Fibroblast of lung (primary cell): ENCODE measurements around the gene FAM13A. TPM values are rescaled to one million over a fixed set of nuclear protein-coding genes. Genes with fewer than 3 reads are reported as not detected.
"Not testable (repeated sequence)": the region's sequence is repeated elsewhere in the genome, so short reads cannot be mapped to it uniquely, and the experiment has no call there.

ENCODE experiments used
- DNase-seq, 2 donors: peaks; one replicate each; pipeline versions ENCODE4 v3.0.0 to v3.0.0-alpha.2; 2010; ENCODE audit warnings: low read depth in 2 of 2
- H2AFZ ChIP-seq: 2 replicates; pipeline ENCODE4 v1.5.1; 2012; ENCODE audit warnings: low read length, control low read depth, inconsistent platforms
- H3K27ac ChIP-seq: 2 replicates; pipeline ENCODE4 v1.5.1; 2011; ENCODE audit warnings: low read length, control low read depth; ENCODE audit not compliant: insufficient read depth
- H3K27me3 ChIP-seq: 2 replicates; pipeline ENCODE4 v1.5.1; 2011; ENCODE audit warnings: mild to moderate bottlenecking, low read length; ENCODE audit not compliant: control insufficient read depth, insufficient read depth
- H3K36me3 ChIP-seq: 2 replicates; pipeline ENCODE4 v1.5.1; 2011; ENCODE audit warnings: low read length; ENCODE audit not compliant: control insufficient read depth, insufficient read depth
- H3K4me1 ChIP-seq: 2 replicates; pipeline ENCODE4 v1.5.1; 2011; ENCODE audit warnings: low read length; ENCODE audit not compliant: control insufficient read depth, insufficient read depth; ENCODE audit errors: extremely low read depth
- H3K4me2 ChIP-seq: 2 replicates; pipeline ENCODE4 v1.5.1; 2011; ENCODE audit warnings: low read length, control low read depth; ENCODE audit not compliant: insufficient read depth; ENCODE audit errors: extremely low read depth
- H3K4me3 ChIP-seq, 4 experiments: fragments of 200-600 bp in 1 of 4; sonication (generic) in 1 of 4; replicated peaks in 1 of 4; 2 replicates each; pipeline ENCODE4 v1.5.1; 2011 to 2016; ENCODE audit warnings: low read length in 4 of 4, low read depth in 3 of 4, mild to moderate bottlenecking in 3 of 4, control low read depth in 2 of 4, inconsistent platforms in 1 of 4, mixed read lengths in 1 of 4; ENCODE audit not compliant: insufficient read depth in 1 of 4; ENCODE audit errors: control extremely low read depth in 1 of 4
- H3K79me2 ChIP-seq: 2 replicates; pipeline ENCODE4 v1.5.1; 2012; ENCODE audit warnings: mild to moderate bottlenecking, low read length, inconsistent platforms; ENCODE audit not compliant: control insufficient read depth, insufficient read depth
- H3K9ac ChIP-seq: 2 replicates; pipeline ENCODE4 v1.5.1; 2011; ENCODE audit warnings: mild to moderate bottlenecking, low read length, control low read depth; ENCODE audit not compliant: insufficient read depth
- H3K9me3 ChIP-seq: 2 replicates; pipeline ENCODE4 v1.5.1; 2012; ENCODE audit warnings: low read depth, low read length; ENCODE audit not compliant: control insufficient read depth, insufficient read depth
- H4K20me1 ChIP-seq: 2 replicates; pipeline ENCODE4 v1.5.1; 2011; ENCODE audit warnings: low read length; ENCODE audit not compliant: control insufficient read depth, insufficient read depth; ENCODE audit errors: extremely low read depth
- EZH2 ChIP-seq: IDR thresholded peaks from 2 replicates; pipeline ENCODE4 v1.5.1; 2012; ENCODE audit warnings: low read length, control low read depth, mild to moderate bottlenecking; ENCODE audit errors: missing control alignments
- polyA plus RNA-seq, 2 donors: library from polyadenylated mRNA; depleted of rRNA in 1 of 2; stranded (reverse) in 1 of 2; unstranded in 1 of 2; fragments of >200 nt; gene quantifications; 2 replicates each; pipeline ENCODE4 v1.2.1, GENCODE V29; 2011 to 2012; ENCODE audit warnings: missing spikeins in 1 of 2
- total RNA-seq: library from RNA; depleted of rRNA; stranded (reverse); fragments of >200 nt; gene quantifications from 2 replicates; pipeline ENCODE4 v1.2.1, GENCODE V29; 2014
- TF ChIP-seq, protein P1 (sequence below), 2 donors: IDR thresholded peaks in 1 of 2; conservative IDR thresholded peaks in 1 of 2; 1 replicate in 1 of 2; 2 replicates in 1 of 2; pipeline ENCODE4 v1.5.1; 2011 to 2012; ENCODE audit warnings: low read length in 2 of 2, control low read depth in 1 of 2, inconsistent platforms in 1 of 2, low read depth in 1 of 2, mild to moderate bottlenecking in 1 of 2

Gene FAM13A
- total and polyA plus RNA-seq, 2 donors (not counting 1 experiment from before 2014, with no cell fraction given): 14.3 to 23.9 TPM

DNA sequence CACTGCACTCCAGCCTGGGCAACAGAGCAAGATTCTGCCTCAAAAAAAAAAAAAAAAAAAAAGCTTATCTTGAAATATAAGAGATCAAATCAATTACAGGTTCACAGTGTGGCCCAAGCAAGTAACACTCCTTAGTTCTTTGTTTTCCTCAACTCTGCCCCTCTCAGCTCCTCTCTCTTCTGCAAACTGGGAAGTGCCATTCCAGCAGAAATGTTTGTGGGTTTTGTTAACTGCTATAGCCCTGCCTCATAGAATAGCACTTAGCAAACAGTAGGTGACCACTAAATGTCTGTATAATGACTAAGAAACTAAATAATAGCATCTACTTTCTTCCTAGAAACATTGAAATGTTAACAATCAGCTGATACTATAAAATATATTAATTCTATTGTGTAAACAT lies 199.4 kb downstream of the FAM13A start:
- no peak overlapping the region for H3K9ac ChIP-seq
- no peak overlapping the region for H3K4me2 ChIP-seq
- no peak overlapping the region for H2AFZ ChIP-seq
- peak in 1 of 2 donors; percentile 65 for DNase-seq
- H3K27ac ChIP-seq: no peak overlapping the region
- H3K79me2 ChIP-seq: no peaks in the 10 kb centered on the region
- TF ChIP-seq, protein P1, sequence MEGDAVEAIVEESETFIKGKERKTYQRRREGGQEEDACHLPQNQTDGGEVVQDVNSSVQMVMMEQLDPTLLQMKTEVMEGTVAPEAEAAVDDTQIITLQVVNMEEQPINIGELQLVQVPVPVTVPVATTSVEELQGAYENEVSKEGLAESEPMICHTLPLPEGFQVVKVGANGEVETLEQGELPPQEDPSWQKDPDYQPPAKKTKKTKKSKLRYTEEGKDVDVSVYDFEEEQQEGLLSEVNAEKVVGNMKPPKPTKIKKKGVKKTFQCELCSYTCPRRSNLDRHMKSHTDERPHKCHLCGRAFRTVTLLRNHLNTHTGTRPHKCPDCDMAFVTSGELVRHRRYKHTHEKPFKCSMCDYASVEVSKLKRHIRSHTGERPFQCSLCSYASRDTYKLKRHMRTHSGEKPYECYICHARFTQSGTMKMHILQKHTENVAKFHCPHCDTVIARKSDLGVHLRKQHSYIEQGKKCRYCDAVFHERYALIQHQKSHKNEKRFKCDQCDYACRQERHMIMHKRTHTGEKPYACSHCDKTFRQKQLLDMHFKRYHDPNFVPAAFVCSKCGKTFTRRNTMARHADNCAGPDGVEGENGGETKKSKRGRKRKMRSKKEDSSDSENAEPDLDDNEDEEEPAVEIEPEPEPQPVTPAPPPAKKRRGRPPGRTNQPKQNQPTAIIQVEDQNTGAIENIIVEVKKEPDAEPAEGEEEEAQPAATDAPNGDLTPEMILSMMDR (conservative IDR thresholded peaks at IDR 0.05 in 1 of 2, IDR thresholded peaks at IDR 0.05 in 1 of 2; ENCODE audit: low read depth in 1 of 2, low read length in 2 of 2): no peak
- TF ChIP-seq EZH2: no peak
- H3K9me3 ChIP-seq: no peaks in the 10 kb centered on the region
- H3K4me1 ChIP-seq: no peaks in the 10 kb centered on the region
- no peaks in the 10 kb centered on the region for H4K20me1 ChIP-seq
- no peak overlapping the region for H3K4me3 ChIP-seq
- H3K27me3 ChIP-seq: no peaks in the 10 kb centered on the region
- H3K36me3 ChIP-seq: no peaks in the 10 kb centered on the region

DNA sequence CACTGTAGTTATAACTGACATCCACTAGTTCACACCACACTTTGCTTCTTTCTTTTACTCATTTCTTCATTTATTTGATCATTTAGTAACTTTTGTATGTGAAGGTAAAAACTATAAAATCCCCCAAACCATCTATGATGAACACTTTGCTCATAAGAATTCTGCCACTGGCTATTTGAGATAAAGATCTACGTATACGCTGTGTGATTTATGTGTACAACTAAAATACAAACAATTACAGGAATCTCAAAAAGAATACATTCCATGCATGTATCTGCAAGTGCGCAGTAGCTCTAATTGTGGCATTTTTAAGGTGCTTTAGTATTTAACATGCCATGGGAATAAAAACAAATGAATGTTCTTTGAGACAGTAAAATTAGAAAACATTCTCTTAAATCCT lies 202.5 kb downstream of the FAM13A start:
- H2AFZ ChIP-seq: no peak overlapping the region
- H3K4me2 ChIP-seq: no peak overlapping the region
- H3K36me3 ChIP-seq: no peaks in the 10 kb centered on the region
- DNase-seq: no peak
- no peaks in the 10 kb centered on the region for H4K20me1 ChIP-seq
- H3K4me3 ChIP-seq: no peak overlapping the region
- H3K79me2 ChIP-seq: no peaks in the 10 kb centered on the region
- H3K4me1 ChIP-seq: no peaks in the 10 kb centered on the region
- TF ChIP-seq EZH2: no peak
- TF ChIP-seq, protein P1 (conservative IDR thresholded peaks at IDR 0.05 in 1 of 2, IDR thresholded peaks at IDR 0.05 in 1 of 2; ENCODE audit: low read depth in 1 of 2, low read length in 2 of 2): no peak
- no peak overlapping the region for H3K9ac ChIP-seq
- no peaks in the 10 kb centered on the region for H3K9me3 ChIP-seq
- H3K27me3 ChIP-seq: no peaks in the 10 kb centered on the region
- H3K27ac ChIP-seq: no peak overlapping the region

DNA sequence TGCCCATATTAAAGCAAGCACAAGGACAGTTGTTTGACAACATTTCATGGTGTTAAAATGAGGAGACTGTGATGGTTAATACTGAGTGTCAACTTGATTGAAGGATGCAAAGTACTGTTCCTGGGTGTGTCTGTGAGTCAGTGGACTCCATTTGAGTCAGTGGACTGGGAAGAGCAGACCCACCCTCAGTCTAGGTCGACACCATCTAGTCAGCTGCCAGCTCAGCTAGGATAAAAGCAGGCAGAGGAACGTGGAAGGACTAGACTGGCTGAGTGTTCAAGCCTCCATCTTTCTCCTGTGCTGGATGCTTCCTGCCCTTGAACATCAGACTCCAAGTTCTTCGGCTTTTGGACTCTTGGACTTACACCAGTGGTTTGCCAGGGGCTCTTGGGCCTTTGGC lies 203.4 kb downstream of the FAM13A start:
- H4K20me1 ChIP-seq, H3K4me1 ChIP-seq, H3K9ac ChIP-seq, DNase-seq, H3K27me3 ChIP-seq, H3K27ac ChIP-seq, H3K9me3 ChIP-seq, H3K79me2 ChIP-seq, H3K4me2 ChIP-seq, H2AFZ ChIP-seq, H3K36me3 ChIP-seq, H3K4me3 ChIP-seq: not testable (repeated sequence)
